Endodermal cell (in vitro differentiated cells): ENCODE results near the gene VAV2. TPM values are rescaled to one million over a fixed set of nuclear protein-coding genes. Genes with fewer than 3 reads are reported as not detected.
A peak's percentile ranks its signal among the peaks of the same experiment; 100 is the strongest.

Source experiments
- DNase-seq: peaks from one replicate; pipeline ENCODE4 v3.0.0-alpha.2; 2017
- H3K27ac ChIP-seq: 2 replicates; pipeline ENCODE4 v1.5.1; 2013; ENCODE audit warnings: mild to moderate bottlenecking, low read depth, low read length, moderate library complexity
- H3K27me3 ChIP-seq: 2 replicates; pipeline ENCODE4 v1.6.1; 2013; ENCODE audit warnings: mild to moderate bottlenecking, low read length, moderate library complexity; ENCODE audit not compliant: insufficient read depth, control insufficient read depth, poor library complexity, severe bottlenecking
- H3K36me3 ChIP-seq: 2 replicates; pipeline ENCODE4 v1.7.0; 2013; ENCODE audit warnings: mild to moderate bottlenecking, low read length, moderate library complexity; ENCODE audit not compliant: control insufficient read depth, insufficient read depth
- H3K4me1 ChIP-seq: one replicate; pipeline ENCODE4 v1.7.0; 2013; ENCODE audit warnings: low read length; ENCODE audit not compliant: control insufficient read depth, insufficient read depth
- H3K4me3 ChIP-seq: 2 replicates; pipeline ENCODE4 v1.5.1; 2013; ENCODE audit warnings: mild to moderate bottlenecking, low read length, moderate library complexity
- H3K9ac ChIP-seq: 2 replicates; pipeline ENCODE4 v1.6.1; 2013; ENCODE audit warnings: mild to moderate bottlenecking, low read length, moderate library complexity; ENCODE audit not compliant: poor library complexity, severe bottlenecking; ENCODE audit errors: extremely low read depth
- H3K9me3 ChIP-seq: 2 replicates; pipeline ENCODE4 v1.6.1; 2013; ENCODE audit warnings: mild to moderate bottlenecking, low read length, moderate library complexity; ENCODE audit not compliant: control insufficient read depth
- H3K27ac Mint-ChIP-seq: 2 replicates; pipeline ENCODE4 v1.8.0; 2020; ENCODE audit warnings: mixed read lengths
- H3K27me3 Mint-ChIP-seq: 2 replicates; pipeline ENCODE4 v1.8.0; 2021; ENCODE audit warnings: mild to moderate bottlenecking, mixed read lengths; ENCODE audit not compliant: insufficient read depth
- H3K36me3 Mint-ChIP-seq: 2 replicates; pipeline ENCODE4 v1.8.0; 2020; ENCODE audit warnings: low read depth, mixed read lengths
- H3K4me1 Mint-ChIP-seq: 2 replicates; pipeline ENCODE4 v1.8.0; 2020; ENCODE audit warnings: mixed read lengths
- H3K4me3 Mint-ChIP-seq: 2 replicates; pipeline ENCODE4 v1.8.0; 2020; ENCODE audit warnings: mild to moderate bottlenecking, moderate library complexity, mixed read lengths
- H3K9me3 Mint-ChIP-seq: 2 replicates; pipeline ENCODE4 v1.8.0; 2020; ENCODE audit warnings: mild to moderate bottlenecking, mixed read lengths
- WGBS, 2 experiments: methylation state at CpG; one replicate each; pipeline versions ENCODE4 v1.1.5 to v1.1.7; 2013; ENCODE audit warnings: missing lambda C conversion rate in 2 of 2, mixed read lengths in 1 of 2; ENCODE audit not compliant: insufficient coverage in 1 of 2, insufficient read length in 1 of 2; 5-methylcytosine and 5-hydroxymethylcytosine counted together
- total RNA-seq, 2 donors: library from RNA; stranded (reverse); fragmentation: NEBNext Ultra II Directional in 1 of 2; extraction: Animal tissue kit (Norgen Biotek cat#: 25700) in 1 of 2; gene quantifications; 2 replicates in 1 of 2; 3 replicates in 1 of 2; pipeline ENCODE4 v1.2.1, GENCODE V29; 2021
- TF ChIP-seq, protein P1 (sequence below): fragments of 200-600 bp; sonication (generic); conservative IDR thresholded peaks from 2 replicates; pipeline ENCODE4 v1.5.0; 2021; ENCODE audit warnings: antibody characterized with exemption, mild to moderate bottlenecking

VAV2 gene
- total RNA-seq, 2 donors from 2014 or later: 29.8 to 35.9 TPM

DNA sequence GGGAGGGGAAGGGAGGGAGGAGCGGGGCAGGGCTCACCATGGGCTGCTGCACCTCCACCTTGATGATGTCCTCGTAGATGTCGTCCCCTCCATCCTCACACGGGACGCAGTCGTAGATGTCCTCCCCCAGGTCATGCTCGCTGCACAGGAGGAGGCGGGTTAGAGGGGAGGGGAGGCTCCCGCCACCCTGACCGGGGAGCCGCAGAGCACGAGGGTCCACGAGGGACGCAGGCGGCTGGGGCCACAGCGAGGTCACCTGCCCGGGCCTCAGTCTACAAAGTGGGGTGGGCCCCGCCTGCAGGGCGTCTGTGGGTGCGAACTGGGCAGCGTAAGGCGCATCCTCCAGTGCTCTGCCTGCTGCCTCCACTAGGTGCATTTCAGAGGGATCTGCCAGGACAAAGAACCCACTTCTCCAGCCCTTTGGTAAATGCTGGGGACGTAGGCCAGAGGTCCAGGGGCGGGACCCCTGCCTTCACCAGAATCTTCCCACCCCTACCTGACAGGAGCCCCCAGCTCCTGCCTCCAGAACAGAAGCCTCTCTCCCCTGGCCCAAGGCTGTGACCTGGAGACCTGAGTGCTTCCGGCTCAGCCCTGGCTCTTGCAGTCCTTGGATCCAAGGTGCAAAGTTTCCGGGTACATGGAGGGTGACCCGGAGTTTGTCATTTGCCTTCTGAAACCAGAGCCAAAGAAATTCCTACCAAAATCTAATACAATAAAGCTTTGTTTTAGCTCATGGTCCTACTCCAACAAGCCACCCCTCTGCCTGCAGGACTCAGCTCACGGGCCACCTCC, 179.9 kb downstream of the VAV2 start:
- Mint-ChIP-seq H3K9me3 (no peaks in the 10 kb centered on the region), H3K27me3 (no peaks in the 10 kb centered on the region), H3K4me1 (no peaks in the 10 kb centered on the region), H3K36me3 (peaks cover 3% of the 10 kb centered on the region), H3K4me3 (no peak overlapping the region), H3K27ac (peak overlapping the region; percentile 52)
- H3K27ac ChIP-seq: no peak overlapping the region
- H3K4me3 ChIP-seq: no peak overlapping the region
- H3K27me3 ChIP-seq: no peaks in the 10 kb centered on the region
- no peak overlapping the region for H3K9ac ChIP-seq
- no peaks in the 10 kb centered on the region for H3K9me3 ChIP-seq
- H3K4me1 ChIP-seq: no peaks in the 10 kb centered on the region
- DNase-seq: no peak
- no peaks in the 10 kb centered on the region for H3K36me3 ChIP-seq
- TF ChIP-seq, protein P1, sequence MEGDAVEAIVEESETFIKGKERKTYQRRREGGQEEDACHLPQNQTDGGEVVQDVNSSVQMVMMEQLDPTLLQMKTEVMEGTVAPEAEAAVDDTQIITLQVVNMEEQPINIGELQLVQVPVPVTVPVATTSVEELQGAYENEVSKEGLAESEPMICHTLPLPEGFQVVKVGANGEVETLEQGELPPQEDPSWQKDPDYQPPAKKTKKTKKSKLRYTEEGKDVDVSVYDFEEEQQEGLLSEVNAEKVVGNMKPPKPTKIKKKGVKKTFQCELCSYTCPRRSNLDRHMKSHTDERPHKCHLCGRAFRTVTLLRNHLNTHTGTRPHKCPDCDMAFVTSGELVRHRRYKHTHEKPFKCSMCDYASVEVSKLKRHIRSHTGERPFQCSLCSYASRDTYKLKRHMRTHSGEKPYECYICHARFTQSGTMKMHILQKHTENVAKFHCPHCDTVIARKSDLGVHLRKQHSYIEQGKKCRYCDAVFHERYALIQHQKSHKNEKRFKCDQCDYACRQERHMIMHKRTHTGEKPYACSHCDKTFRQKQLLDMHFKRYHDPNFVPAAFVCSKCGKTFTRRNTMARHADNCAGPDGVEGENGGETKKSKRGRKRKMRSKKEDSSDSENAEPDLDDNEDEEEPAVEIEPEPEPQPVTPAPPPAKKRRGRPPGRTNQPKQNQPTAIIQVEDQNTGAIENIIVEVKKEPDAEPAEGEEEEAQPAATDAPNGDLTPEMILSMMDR: no peak
- WGBS, 2 experiments: 93 to 96% methylated on average over 11 to 28 of the region's 28 CpGs

DNA sequence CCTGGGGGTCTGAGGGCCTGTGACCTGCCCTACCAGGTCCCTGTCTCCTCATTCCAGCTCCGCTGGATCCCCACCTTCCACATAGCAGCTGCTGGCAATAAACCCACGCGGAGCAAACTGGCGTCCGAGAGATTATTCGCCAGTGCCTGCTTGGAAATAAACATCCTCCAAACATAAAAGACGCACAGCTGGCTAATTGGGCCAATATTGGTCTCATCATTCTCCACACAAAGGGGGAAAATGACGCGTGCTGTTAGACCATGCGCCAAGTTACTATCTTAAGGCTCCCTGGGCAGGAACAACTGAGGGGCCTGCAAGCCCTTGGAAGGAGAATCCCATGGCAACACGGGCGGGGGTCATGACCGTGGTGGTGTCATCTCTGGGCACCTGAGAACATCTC, 180.7 kb downstream of the VAV2 start:
- WGBS, 2 experiments: 95 to 97% methylated on average over 8 to 13 of the region's 13 CpGs
- H3K27ac ChIP-seq: peak overlapping the region; percentile 38
- H3K27me3 Mint-ChIP-seq: no peaks in the 10 kb centered on the region
- H3K4me3 ChIP-seq: no peak overlapping the region
- H3K9me3 Mint-ChIP-seq: no peaks in the 10 kb centered on the region
- no peak overlapping the region for H3K4me3 Mint-ChIP-seq
- H3K27me3 ChIP-seq: no peaks in the 10 kb centered on the region
- no peaks in the 10 kb centered on the region for H3K36me3 Mint-ChIP-seq
- TF ChIP-seq, protein P1: no peak
- H3K9ac ChIP-seq: no peak overlapping the region
- H3K27ac Mint-ChIP-seq: no peak overlapping the region
- DNase-seq: no peak
- no peaks in the 10 kb centered on the region for H3K9me3 ChIP-seq
- no peaks in the 10 kb centered on the region for H3K4me1 Mint-ChIP-seq
- no peaks in the 10 kb centered on the region for H3K4me1 ChIP-seq
- no peaks in the 10 kb centered on the region for H3K36me3 ChIP-seq

DNA sequence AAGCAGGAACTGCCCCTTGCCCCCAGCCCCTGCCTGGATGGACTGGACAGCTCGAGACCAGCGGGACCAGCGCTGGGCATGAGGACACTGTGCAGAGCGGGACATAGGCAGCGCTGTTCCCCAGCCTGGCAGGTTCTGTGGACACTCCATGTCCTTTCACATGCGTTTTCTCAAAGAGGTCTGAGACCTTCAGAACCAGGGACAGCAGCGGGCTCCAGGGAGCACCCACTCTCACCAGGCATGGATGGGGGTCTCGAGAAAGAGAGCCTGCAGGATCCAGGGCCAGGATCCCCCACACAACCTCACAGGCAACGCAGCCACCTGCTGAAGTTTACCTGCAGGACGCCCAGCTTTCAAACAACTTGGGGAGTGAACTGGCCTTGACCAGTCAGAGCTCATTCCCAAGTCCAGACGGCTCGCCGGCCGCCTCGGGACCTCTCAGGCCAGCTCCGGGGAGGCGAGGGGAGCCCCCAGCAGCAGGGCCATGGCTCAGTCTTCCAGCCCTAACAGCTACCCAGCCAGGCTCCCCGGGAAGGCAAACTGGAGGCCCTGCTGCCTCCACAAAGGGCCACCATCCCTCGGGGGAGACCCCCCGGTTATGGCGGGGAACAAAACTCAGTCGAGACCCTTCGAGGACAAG, 181.4 kb downstream of the VAV2 start:
- Histone ChIP-seq H3K9me3 (no peaks in the 10 kb centered on the region), H3K36me3 (no peaks in the 10 kb centered on the region), H3K4me1 (no peaks in the 10 kb centered on the region), H3K9ac (no peak overlapping the region), H3K27me3 (no peaks in the 10 kb centered on the region), H3K27ac (no peak overlapping the region), H3K4me3 (no peak overlapping the region)
- Mint-ChIP-seq H3K9me3 (no peaks in the 10 kb centered on the region), H3K27me3 (no peaks in the 10 kb centered on the region), H3K27ac (no peak overlapping the region), H3K4me1 (no peaks in the 10 kb centered on the region), H3K4me3 (no peak overlapping the region), H3K36me3 (no peaks in the 10 kb centered on the region)
- DNase-seq: no peak
- TF ChIP-seq, protein P1: no peak
- WGBS, 2 experiments: 93 to 99% methylated on average over 18 to 23 of the region's 23 CpGs
